ENCODE results near the gene IL37. TPM values are rescaled to one million over a fixed set of nuclear protein-coding genes. Genes with fewer than 3 reads are reported as not detected.

Gene IL37
- total RNA-seq, 1 experiment from 2014 or later: 2.6 TPM

DNA sequence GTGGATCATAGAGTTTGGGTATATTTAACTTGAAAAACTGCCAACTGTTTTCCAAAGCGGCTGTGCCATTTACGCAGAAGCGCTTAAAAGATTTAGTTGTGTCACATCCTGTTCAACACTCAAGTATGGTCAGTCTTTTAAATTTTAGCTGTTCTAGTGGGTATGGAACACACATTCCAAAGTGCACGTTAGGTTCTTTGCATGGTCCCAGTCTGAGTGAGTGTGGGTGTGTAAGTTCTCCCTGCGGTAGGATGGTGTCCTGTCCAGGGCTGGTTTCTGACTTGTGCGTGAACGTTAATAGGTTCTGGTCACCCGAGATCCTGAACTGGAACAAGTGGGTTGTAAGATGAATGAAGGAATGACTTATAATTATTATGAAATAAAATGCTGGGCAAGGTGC is 38.5 kb downstream of the IL37 start:
- Histone ChIP-seq H3K9me2 (replicated peaks; ENCODE audit: low read length) (no peaks in the 10 kb centered on the region), H3K79me2 (ENCODE audit: low read length) (no peaks in the 10 kb centered on the region), H3K4me1 (ENCODE audit: insufficient read depth, low read length) (peaks cover 4% of the 10 kb centered on the region; the same call in 1 of the 2 replicates), H3K4me3 (ENCODE audit: low read length) (no peak overlapping the region), H3K9ac (ENCODE audit: low read length) (no peak overlapping the region), H3K27me3 (ENCODE audit: low read length) (no peaks in the 10 kb centered on the region), H4K20me1 (ENCODE audit: low read length) (no peaks in the 10 kb centered on the region), H3K36me3 (ENCODE audit: low read depth, low read length) (no peaks in the 10 kb centered on the region), H3K27ac (ENCODE audit: low read length) (no peak overlapping the region), H3K9me3 (ENCODE audit: low read length) (0 out of 2 replicates have a peak, but pooled peaks cover 11% of the 10 kb centered on the region), H3K4me2 (ENCODE audit: low read length) (no peak overlapping the region), H2AFZ (ENCODE audit: low read length) (no peak overlapping the region), H3F3A (ENCODE audit: low read length, unreplicated experiment) (no peaks in the 10 kb centered on the region)
- no TSS peak for BruUV-seq (replicated peaks)
- ATAC-seq (no peak), DNase-seq (no peak)
- CTCF ChIA-PET: no interaction called here
- POLR2A ChIA-PET (ENCODE audit: unreplicated experiment): no interaction called here
- no peak for TF ChIP-seq EZH2phosphoT487 (IDR thresholded peaks at IDR 0.05; ENCODE audit: borderline replicate concordance, low read length)
- TF ChIP-seq CTCF (conservative IDR thresholded peaks at IDR 0.05; ENCODE audit: low read depth, low read length): no peak
- intact Hi-C loops (cut with micrococcal nuclease): no loop called here

GRCh38 chr2:112954364-112954763 is 43.4 kb downstream of the IL37 start:
- Histone ChIP-seq H2AFZ (ENCODE audit: low read length) (no peak overlapping the region), H4K20me1 (ENCODE audit: low read length) (no peaks in the 10 kb centered on the region), H3K9ac (ENCODE audit: low read length) (no peak overlapping the region), H3K79me2 (ENCODE audit: low read length) (no peaks in the 10 kb centered on the region), H3K9me3 (ENCODE audit: low read length) (no peaks in the 10 kb centered on the region), H3K4me3 (ENCODE audit: low read length) (no peak overlapping the region), H3K9me2 (replicated peaks; ENCODE audit: low read length) (no peaks in the 10 kb centered on the region), H3K27ac (ENCODE audit: low read length) (no peak overlapping the region), H3F3A (ENCODE audit: low read length, unreplicated experiment) (no peaks in the 10 kb centered on the region), H3K36me3 (ENCODE audit: low read depth, low read length) (no peaks in the 10 kb centered on the region), H3K4me1 (ENCODE audit: insufficient read depth, low read length) (peaks cover 17% of the 10 kb centered on the region), H3K27me3 (ENCODE audit: low read length) (no peaks in the 10 kb centered on the region), H3K4me2 (ENCODE audit: low read length) (no peak overlapping the region)
- ChIA-PET POLR2A (ENCODE audit: unreplicated experiment) (no interaction called here), CTCF (no interaction called here)
- no TSS peak for BruUV-seq (replicated peaks)
- ATAC-seq (no peak), DNase-seq (no peak)
- intact Hi-C loops (cut with micrococcal nuclease): no loop called here
- TF ChIP-seq CTCF (conservative IDR thresholded peaks at IDR 0.05; ENCODE audit: low read depth, low read length) (no peak), EZH2 (IDR thresholded peaks at IDR 0.05; ENCODE audit: low read length, unreplicated experiment) (no peak), EZH2phosphoT487 (IDR thresholded peaks at IDR 0.05; ENCODE audit: borderline replicate concordance, low read length) (no peak)

GRCh38 chr2:112957511-112957910 is 46.5 kb downstream of the IL37 start:
- no peaks in the 10 kb centered on the region for H3K79me2 ChIP-seq (ENCODE audit: low read length)
- intact Hi-C loops (cut with micrococcal nuclease): no loop called here
- H3K4me1 ChIP-seq (ENCODE audit: insufficient read depth, low read length): peaks cover 16% of the 10 kb centered on the region
- TF ChIP-seq EZH2 (IDR thresholded peaks at IDR 0.05; ENCODE audit: low read length, unreplicated experiment): no peak
- TF ChIP-seq CTCF (conservative IDR thresholded peaks at IDR 0.05; ENCODE audit: low read depth, low read length): no peak
- no peak for TF ChIP-seq EZH2phosphoT487 (IDR thresholded peaks at IDR 0.05; ENCODE audit: borderline replicate concordance, low read length)
- no peak overlapping the region for H3K27ac ChIP-seq (ENCODE audit: low read length)
- no peak overlapping the region for H2AFZ ChIP-seq (ENCODE audit: low read length)
- ATAC-seq (no peak), DNase-seq (peak; percentile 17)
- no peak overlapping the region for H3K9ac ChIP-seq (ENCODE audit: low read length)
- CTCF ChIA-PET: no interaction called here
- no peaks in the 10 kb centered on the region for H3K36me3 ChIP-seq (ENCODE audit: low read depth, low read length)
- POLR2A ChIA-PET (ENCODE audit: unreplicated experiment): no interaction called here
- no peaks in the 10 kb centered on the region for H3F3A ChIP-seq (ENCODE audit: low read length, unreplicated experiment)
- H3K9me3 ChIP-seq (ENCODE audit: low read length): no peaks in the 10 kb centered on the region
- no TSS peak for BruUV-seq (replicated peaks)
- no peaks in the 10 kb centered on the region for H4K20me1 ChIP-seq (ENCODE audit: low read length)
- H3K4me3 ChIP-seq (ENCODE audit: low read length): no peak overlapping the region
- no peak overlapping the region for H3K4me2 ChIP-seq (ENCODE audit: low read length)
- no peaks in the 10 kb centered on the region for H3K9me2 ChIP-seq (replicated peaks; ENCODE audit: low read length)
- H3K27me3 ChIP-seq (ENCODE audit: low read length): no peaks in the 10 kb centered on the region

Measured in PC-3 (cell line).